Left colon (tissue), 2 donors: Measurements from ENCODE around the gene LGI2. TPM values are rescaled to one million over a fixed set of nuclear protein-coding genes. Genes with fewer than 3 reads are reported as not detected.

Experiments used
- ATAC-seq: fragments of 200-7000 bp; cut with Tn5 transposase; one replicate; pipeline ENCODE4 v1.9.1; 2020; ENCODE audit warnings: mild to moderate bottlenecking, moderate library complexity
- DNase-seq, 2 donors: peaks; one replicate each; pipeline ENCODE4 v3.0.0-alpha.2; 2020
- intact Hi-C, 2 donors: fragments of 100-400 bp; cut with DNase I in 1 of 2; cut with micrococcal nuclease in 1 of 2; formaldehyde crosslinking; loops; one replicate each; pipeline versions ENCODE4 v1.11.2 to v1.14.0; 2022; cut with DNase I, micrococcal nuclease
- total RNA-seq, 2 donors: library from RNA; stranded (reverse); fragmentation: NEBNext Ultra II Directional; extraction: Animal tissue kit (Norgen Biotek cat#: 25700); gene quantifications; one replicate each; pipeline ENCODE4 v1.2.1, GENCODE V29; 2021
- donor health status: DM: no; HTN: no; CAD: no.
- donor health status: DM: yes; HTN: yes; CAD: no.

LGI2 gene
- total RNA-seq, 2 donors from 2014 or later, result 0.12 to 0.53 TPM

GRCh38 chr4:24975510-24975909, 55.2 kb downstream of the LGI2 start:
- ATAC-seq, result no peak
- DNase-seq, result no peak
- intact Hi-C loops, result no loop called here

- intact Hi-C loops, result no loop called here
- ATAC-seq (peak; percentile 28), DNase-seq (peak; percentile 36 to 40)
Measured at GRCh38 chr4:24973747-24974601, 56.8 kb downstream of the LGI2 start.

DNA sequence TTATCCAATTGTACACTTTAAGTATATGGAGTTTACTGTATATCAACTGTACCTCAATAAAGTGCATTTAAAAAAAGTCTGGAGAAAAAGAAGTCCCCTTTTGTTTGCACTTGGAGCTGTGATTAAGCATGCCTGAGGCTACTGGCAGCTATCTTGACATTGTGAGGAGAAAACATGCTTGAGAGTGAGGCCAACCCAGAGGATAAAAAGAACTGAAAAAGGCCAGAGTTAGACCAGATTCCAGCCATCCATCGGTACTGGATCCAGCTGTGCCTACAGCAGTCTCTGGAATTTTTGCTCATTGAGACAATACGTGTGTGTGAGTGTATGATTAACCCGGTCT, 57.4 kb downstream of the LGI2 start:
- intact Hi-C loops, result no loop called here

DNA sequence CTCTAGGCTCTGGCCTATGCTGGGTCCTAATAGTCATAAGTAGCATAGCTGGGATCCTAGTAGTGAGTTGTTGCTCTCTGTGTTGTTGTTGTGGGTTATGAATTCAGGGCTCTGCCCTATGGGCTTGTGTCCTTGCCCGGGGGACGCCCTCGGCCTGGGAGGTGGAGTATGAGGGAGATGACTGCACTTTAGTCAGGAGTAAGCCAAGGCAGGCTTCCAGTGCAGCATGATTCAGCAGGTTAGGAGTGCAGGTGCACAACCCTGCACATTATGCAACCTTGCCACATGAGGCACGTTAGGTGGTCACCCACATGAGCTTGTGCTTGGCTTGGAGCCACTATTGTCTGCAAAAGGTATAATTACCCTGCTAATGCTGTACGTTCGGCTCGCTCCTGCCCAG, 59.6 kb downstream of the LGI2 start:
- intact Hi-C loops, result no loop called here
- DNase-seq (no peak), ATAC-seq (peak; percentile 20)

More for the DNA sequence above, 57.4 kb downstream of the LGI2 start:
- DNase-seq (no peak), ATAC-seq (no peak)

- DNase-seq (no peak), ATAC-seq (no peak)
- intact Hi-C loops, result no loop called here
Measured at GRCh38 chr4:24970635-24971034, 60.1 kb downstream of the LGI2 start.

DNA sequence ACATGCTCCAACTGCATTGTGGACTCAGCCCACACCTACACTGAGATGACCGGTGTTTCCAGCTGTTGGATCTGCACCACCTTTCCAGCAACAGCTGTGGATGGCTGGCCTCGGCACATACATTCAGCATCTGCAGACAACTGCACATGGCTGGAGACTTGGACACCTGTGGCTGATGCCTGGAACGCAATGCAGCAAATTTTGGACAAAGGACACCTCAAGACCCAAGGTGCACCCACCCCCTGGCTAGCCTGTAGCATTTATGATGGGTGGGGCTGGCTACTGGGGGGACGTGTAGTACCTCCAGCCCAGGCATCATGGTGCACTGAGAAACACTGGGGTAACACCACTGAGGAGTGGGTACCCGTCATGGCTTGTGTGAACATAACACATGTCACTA, 60.6 kb downstream of the LGI2 start:
- intact Hi-C loops, result no loop called here
- ATAC-seq (no peak), DNase-seq (no peak)

- DNase-seq, result no peak
- intact Hi-C loops, result no loop called here
- ATAC-seq, result no peak
Measured at GRCh38 chr4:24969486-24969885, 61.3 kb downstream of the LGI2 start.

DNA sequence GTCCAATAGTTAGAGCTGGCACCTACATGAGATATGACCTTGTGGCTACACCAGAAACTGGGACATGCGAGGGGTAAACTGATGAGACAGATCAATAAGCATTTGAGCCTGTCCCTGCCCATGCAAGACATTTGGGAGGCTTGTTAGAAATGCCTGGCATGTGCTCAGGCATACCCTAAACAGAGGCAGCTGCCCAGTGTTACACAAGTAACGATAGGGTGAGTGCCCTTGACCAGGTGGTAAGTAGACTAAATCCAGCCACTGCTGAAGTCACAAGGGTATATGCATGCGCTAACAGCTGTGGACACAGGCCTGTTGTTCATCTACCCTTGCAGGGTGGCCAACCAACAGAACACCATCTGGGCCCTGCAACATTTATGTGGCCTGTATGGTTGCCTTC, 61.8 kb downstream of the LGI2 start:
- intact Hi-C loops, result no loop called here
- ATAC-seq (no peak), DNase-seq (no peak)

DNA sequence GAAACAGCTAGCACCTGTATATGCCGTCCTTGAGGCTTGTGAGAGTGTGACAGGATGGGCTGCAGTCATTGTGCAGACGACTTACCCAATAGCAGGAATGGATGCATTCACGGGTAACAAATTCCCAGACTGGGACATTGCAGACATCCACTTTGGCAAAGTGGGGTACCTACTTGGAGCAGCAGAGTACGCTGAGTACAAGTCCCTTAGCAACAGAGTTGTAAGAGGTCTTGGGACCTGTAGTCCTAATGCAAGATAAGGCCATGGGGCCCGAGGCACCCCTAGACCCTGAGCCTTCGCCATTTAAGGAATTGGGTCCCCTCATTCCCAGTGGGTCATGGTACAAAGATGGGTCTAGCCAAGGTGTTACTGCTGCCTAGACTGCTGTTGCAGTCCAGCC, 62.5 kb downstream of the LGI2 start:
- ATAC-seq, result no peak
- intact Hi-C loops, result no loop called here

GRCh38 chr4:24967346-24967745, 63.4 kb downstream of the LGI2 start:
- intact Hi-C loops, result no loop called here
- ATAC-seq (no peak), DNase-seq (no peak)

More for the DNA sequence above, 62.5 kb downstream of the LGI2 start:
- no peak for DNase-seq

GRCh38 chr4:24966076-24966475, 64.7 kb downstream of the LGI2 start:
- no peak for ATAC-seq
- no peak for DNase-seq
- intact Hi-C loops, result no loop called here

DNA sequence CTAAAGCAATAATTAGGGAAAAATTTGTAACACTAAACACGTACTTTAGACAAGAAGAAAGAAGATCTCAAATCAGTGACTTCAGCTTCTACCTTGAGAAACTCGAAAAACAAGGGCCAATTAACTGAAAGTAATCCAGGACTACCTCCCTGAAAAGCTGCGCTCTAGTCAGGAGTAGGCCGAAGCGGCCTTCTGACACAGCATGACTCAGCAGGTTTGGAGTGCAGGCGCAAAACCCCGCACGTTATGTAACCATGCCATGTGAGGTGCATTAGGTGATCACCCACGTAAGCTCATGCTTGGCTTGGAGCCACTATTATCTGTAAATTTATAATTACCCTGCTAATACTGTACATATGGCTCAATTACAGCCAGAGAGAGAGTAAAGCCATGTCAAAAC, 65.1 kb downstream of the LGI2 start:
- intact Hi-C loops, result no loop called here
- ATAC-seq, result no peak
- no peak for DNase-seq

DNA sequence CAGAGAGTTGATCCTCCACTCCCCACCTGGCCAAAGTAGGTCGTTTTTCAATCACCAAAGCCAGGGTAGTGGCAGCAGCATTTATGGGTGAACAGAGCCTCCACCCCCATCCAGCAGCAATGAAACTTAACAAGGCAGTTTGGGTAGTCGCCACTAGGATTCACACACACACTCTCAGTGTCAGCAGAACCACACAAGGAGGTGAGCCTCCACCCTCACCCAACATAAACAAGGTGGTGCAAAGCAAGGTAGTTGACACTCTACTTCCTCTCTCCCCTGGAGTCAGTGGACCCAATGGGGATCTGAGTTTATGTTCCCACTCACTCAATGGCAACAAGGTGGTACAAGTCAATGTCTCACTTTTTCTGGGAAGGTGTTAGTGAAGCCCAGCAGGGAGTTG, 67.5 kb downstream of the LGI2 start:
- ATAC-seq, result peak; percentile 27
- no peak for DNase-seq
- intact Hi-C loops, result no loop called here

DNA sequence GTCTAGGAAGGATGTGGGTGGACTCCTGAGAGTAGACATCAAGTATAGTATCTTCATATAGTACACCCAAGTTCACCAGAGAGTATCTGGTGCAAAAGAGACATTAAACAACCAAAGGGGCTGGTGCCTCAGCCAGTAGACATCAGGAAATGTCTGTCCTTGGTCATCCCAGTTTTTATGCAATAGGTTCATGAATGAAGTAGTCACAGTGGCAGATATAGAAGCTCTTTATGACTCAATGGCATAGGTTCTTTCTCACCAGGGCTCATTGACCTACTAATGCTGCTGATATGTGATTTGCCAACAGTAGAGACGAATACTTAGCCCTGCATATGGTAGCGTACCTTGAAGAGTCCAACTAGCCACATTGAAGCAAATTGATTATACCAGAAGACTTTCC, 72.9 kb downstream of the LGI2 start:
- DNase-seq (no peak), ATAC-seq (no peak)
- intact Hi-C loops, result no loop called here

GRCh38 chr4:24956763-24957162, 74.0 kb downstream of the LGI2 start:
- ATAC-seq (no peak), DNase-seq (no peak)
- intact Hi-C loops, result no loop called here

DNA sequence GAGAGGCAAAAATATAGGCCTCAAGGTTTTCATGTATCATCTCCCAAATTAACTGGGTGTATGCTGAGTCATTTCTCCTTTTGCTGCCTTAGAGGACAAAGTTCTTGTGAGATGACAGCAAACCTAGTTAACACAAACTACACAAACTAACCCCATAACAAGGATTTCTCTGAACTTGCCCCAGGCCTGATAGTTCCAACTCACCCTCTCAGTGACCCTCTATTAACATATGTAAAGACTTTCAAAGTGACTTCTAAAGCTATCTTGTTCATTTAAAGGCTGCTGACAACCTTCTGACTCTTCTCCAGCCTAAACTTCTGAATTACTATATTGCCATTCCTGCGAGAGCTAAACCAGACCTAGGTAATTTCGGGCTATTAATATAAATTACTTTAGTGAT, 74.7 kb downstream of the LGI2 start:
- DNase-seq (no peak), ATAC-seq (no peak)
- intact Hi-C loops, result no loop called here

DNA sequence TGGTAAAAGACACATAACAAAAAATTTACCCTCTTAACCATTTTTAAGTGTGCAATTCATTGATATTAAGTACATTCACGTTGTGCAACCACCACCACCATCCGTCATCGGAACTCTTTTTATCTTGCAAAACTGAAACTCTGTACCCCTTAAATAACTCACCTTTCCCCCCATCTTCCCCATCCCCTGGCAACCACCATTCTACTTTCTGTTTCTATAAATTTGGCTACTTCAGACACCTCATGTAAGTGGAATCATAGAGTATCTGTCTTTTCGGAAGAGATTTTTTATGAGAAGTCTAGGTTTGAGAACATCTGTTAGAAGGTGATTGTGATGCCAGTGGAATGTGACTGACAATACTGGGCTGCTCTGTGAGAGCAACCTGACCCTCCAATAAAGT, 78.1 kb downstream of the LGI2 start:
- DNase-seq (no peak), ATAC-seq (no peak)
- intact Hi-C loops, result no loop called here

DNA sequence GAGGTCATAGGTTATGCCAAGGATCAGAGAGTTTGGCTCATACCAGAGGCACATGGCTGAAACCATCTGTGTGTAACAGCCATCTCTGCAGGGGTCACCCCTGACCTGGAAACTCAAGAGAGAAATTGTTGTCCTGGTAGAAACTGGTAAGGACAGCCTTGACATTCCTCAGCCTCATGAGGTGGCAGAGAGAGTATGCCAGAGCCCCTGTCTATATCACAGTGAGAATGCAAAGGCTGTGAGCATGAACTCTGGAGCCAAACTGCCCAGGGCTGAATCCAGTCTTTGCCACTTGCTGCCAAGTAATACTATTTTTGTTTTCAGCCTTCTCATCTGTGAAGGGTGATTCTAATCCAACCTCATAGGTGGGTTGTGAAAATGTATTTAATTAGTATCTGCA, 80.8 kb downstream of the LGI2 start:
- no peak for DNase-seq
- intact Hi-C loops, result no loop called here
- no peak for ATAC-seq
